ENCODE measurements around the gene HIC1. TPM values are rescaled to one million over a fixed set of nuclear protein-coding genes. Genes with fewer than 3 reads are reported as not detected.
A peak's percentile ranks its signal among the peaks of the same experiment; 100 is the strongest.

Gene HIC1
- total and polyA plus RNA-seq, 2 donors (not counting 1 experiment from before 2014, with no cell fraction given): 11.3 to 29.1 TPM

GRCh38 chr17:2068031-2068518 lies 13.2 kb downstream of the HIC1 start:
- DNase-seq (ENCODE audit: low read depth in 2 of 2): peak; percentile 70 to 98
- Histone ChIP-seq H2AFZ (ENCODE audit: low read length) (no peak overlapping the region), H3K4me3 (replicated peaks in 1 of 4; ENCODE audit: control extremely low read depth in 1 of 4, insufficient read depth in 1 of 4, low read depth in 3 of 4, low read length in 4 of 4) (no peak overlapping the region), H3K27me3 (ENCODE audit: control insufficient read depth, insufficient read depth, low read length) (no peaks in the 10 kb centered on the region), H3K36me3 (ENCODE audit: control insufficient read depth, insufficient read depth, low read length) (peaks cover 9% of the 10 kb centered on the region), H3K4me1 (ENCODE audit: control insufficient read depth, extremely low read depth, insufficient read depth, low read length) (peaks cover 85% of the 10 kb centered on the region), H4K20me1 (ENCODE audit: control insufficient read depth, extremely low read depth, insufficient read depth, low read length) (no peaks in the 10 kb centered on the region), H3K79me2 (ENCODE audit: control insufficient read depth, insufficient read depth, low read length) (peaks cover 3% of the 10 kb centered on the region), H3K4me2 (ENCODE audit: extremely low read depth, insufficient read depth, low read length) (no peak overlapping the region), H3K9me3 (ENCODE audit: control insufficient read depth, insufficient read depth, low read depth, low read length) (no peaks in the 10 kb centered on the region), H3K27ac (ENCODE audit: insufficient read depth, low read length) (peak overlapping the region; percentile 85), H3K9ac (ENCODE audit: insufficient read depth, low read length) (peak overlapping the region; percentile 41)
- TF ChIP-seq CTCF (conservative IDR thresholded peaks at IDR 0.05 in 1 of 2, IDR thresholded peaks at IDR 0.05 in 1 of 2; ENCODE audit: low read depth in 1 of 2, low read length in 2 of 2) (no peak), EZH2 (IDR thresholded peaks at IDR 0.05; ENCODE audit: low read length, missing control alignments) (no peak)

GRCh38 chr17:2068519-2069051 lies 13.7 kb downstream of the HIC1 start:
- Histone ChIP-seq H3K9me3 (ENCODE audit: control insufficient read depth, insufficient read depth, low read depth, low read length) (no peaks in the 10 kb centered on the region), H3K4me2 (ENCODE audit: extremely low read depth, insufficient read depth, low read length) (no peak overlapping the region), H3K79me2 (ENCODE audit: control insufficient read depth, insufficient read depth, low read length) (peaks cover 3% of the 10 kb centered on the region), H3K9ac (ENCODE audit: insufficient read depth, low read length) (peak overlapping the region; percentile 41), H2AFZ (ENCODE audit: low read length) (no peak overlapping the region), H4K20me1 (ENCODE audit: control insufficient read depth, extremely low read depth, insufficient read depth, low read length) (no peaks in the 10 kb centered on the region), H3K36me3 (ENCODE audit: control insufficient read depth, insufficient read depth, low read length) (peaks cover 9% of the 10 kb centered on the region), H3K4me1 (ENCODE audit: control insufficient read depth, extremely low read depth, insufficient read depth, low read length) (peaks cover 81% of the 10 kb centered on the region), H3K27me3 (ENCODE audit: control insufficient read depth, insufficient read depth, low read length) (no peaks in the 10 kb centered on the region), H3K27ac (ENCODE audit: insufficient read depth, low read length) (peak overlapping the region; percentile 85), H3K4me3 (replicated peaks in 1 of 4; ENCODE audit: control extremely low read depth in 1 of 4, insufficient read depth in 1 of 4, low read depth in 3 of 4, low read length in 4 of 4) (no peak overlapping the region)
- peak in 1 of 2 donors; percentile 92 for DNase-seq (ENCODE audit: low read depth in 2 of 2)
- TF ChIP-seq EZH2 (IDR thresholded peaks at IDR 0.05; ENCODE audit: low read length, missing control alignments): no peak
- no peak for TF ChIP-seq CTCF (conservative IDR thresholded peaks at IDR 0.05 in 1 of 2, IDR thresholded peaks at IDR 0.05 in 1 of 2; ENCODE audit: low read depth in 1 of 2, low read length in 2 of 2)

- no peak overlapping the region for H3K9ac ChIP-seq (ENCODE audit: insufficient read depth, low read length)
- no peak overlapping the region for H3K4me3 ChIP-seq (replicated peaks in 1 of 4; ENCODE audit: control extremely low read depth in 1 of 4, insufficient read depth in 1 of 4, low read depth in 3 of 4, low read length in 4 of 4)
- DNase-seq (ENCODE audit: low read depth in 2 of 2): no peak
Observed at GRCh38 chr17:2070241-2071023, 15.5 kb downstream of the HIC1 start.

More at GRCh38 chr17:2070241-2071023, 15.5 kb downstream of the HIC1 start:
- Histone ChIP-seq H3K27ac (ENCODE audit: insufficient read depth, low read length) (peak overlapping the region; percentile 96), H3K4me1 (ENCODE audit: control insufficient read depth, extremely low read depth, insufficient read depth, low read length) (peaks cover 64% of the 10 kb centered on the region), H3K79me2 (ENCODE audit: control insufficient read depth, insufficient read depth, low read length) (no peaks in the 10 kb centered on the region), H2AFZ (ENCODE audit: low read length) (no peak overlapping the region), H3K27me3 (ENCODE audit: control insufficient read depth, insufficient read depth, low read length) (no peaks in the 10 kb centered on the region), H4K20me1 (ENCODE audit: control insufficient read depth, extremely low read depth, insufficient read depth, low read length) (no peaks in the 10 kb centered on the region), H3K36me3 (ENCODE audit: control insufficient read depth, insufficient read depth, low read length) (peaks cover 3% of the 10 kb centered on the region), H3K4me2 (ENCODE audit: extremely low read depth, insufficient read depth, low read length) (no peak overlapping the region), H3K9me3 (ENCODE audit: control insufficient read depth, insufficient read depth, low read depth, low read length) (no peaks in the 10 kb centered on the region)
- no peak for TF ChIP-seq CTCF (conservative IDR thresholded peaks at IDR 0.05 in 1 of 2, IDR thresholded peaks at IDR 0.05 in 1 of 2; ENCODE audit: low read depth in 1 of 2, low read length in 2 of 2)
- no peak for TF ChIP-seq EZH2 (IDR thresholded peaks at IDR 0.05; ENCODE audit: low read length, missing control alignments)
